Prostate gland (tissue), 2 donors: ENCODE data around the gene CRKL. TPM values are rescaled to one million over a fixed set of nuclear protein-coding genes. Genes with fewer than 3 reads are reported as not detected.

ENCODE experiments used
- DNase-seq: peaks from one replicate; pipeline ENCODE4 v3.0.0-alpha.2; 2019; ENCODE audit warnings: low spot score
- H3K27ac ChIP-seq, 2 donors: fragments of 200-600 bp; sonication (generic); 2 replicates each; pipeline ENCODE4 v1.5.1; 2017 to 2019
- H3K27me3 ChIP-seq: fragments of 200-600 bp; sonication (generic); replicated peaks from 2 replicates; pipeline ENCODE4 v1.5.1; 2019; ENCODE audit not compliant: insufficient read depth
- H3K36me3 ChIP-seq, 2 donors: fragments of 200-600 bp; sonication (generic); 1 replicate in 1 of 2; 2 replicates in 1 of 2; pipeline versions ENCODE4 v1.5.1 to v1.8.1; 2017 to 2019
- H3K4me1 ChIP-seq: fragments of 200-600 bp; sonication (generic); replicated peaks from 2 replicates; pipeline ENCODE4 v1.5.1; 2019
- H3K4me3 ChIP-seq, 2 donors: fragments of 200-600 bp; sonication (generic); 2 replicates each; pipeline ENCODE4 v1.5.1; 2017 to 2019
- H3K9me3 ChIP-seq: fragments of 200-600 bp; sonication (generic); 2 replicates; pipeline ENCODE4 v1.5.1; 2017
- CTCF ChIP-seq, 4 experiments: fragments of 200-600 bp in 2 of 4; fragments of 450-650 bp in 2 of 4; sonication (generic) in 2 of 4; IDR thresholded peaks; 1 replicate in 3 of 4; 2 replicates in 1 of 4; pipeline ENCODE4 v1.5.1; 2016 to 2019; ENCODE audit warnings: antibody characterized with exemption in 4 of 4, mild to moderate bottlenecking in 2 of 4, moderate library complexity in 2 of 4
- POLR2A ChIP-seq: fragments of 450-650 bp; IDR thresholded peaks from one replicate; pipeline ENCODE4 v1.6.1; 2016; ENCODE audit warnings: antibody characterized with exemption, mild to moderate bottlenecking
- POLR2AphosphoS5 ChIP-seq: sonication (generic); formaldehyde crosslinking; IDR thresholded peaks from one replicate; pipeline ENCODE4 v1.6.1; 2017; ENCODE audit warnings: antibody characterized with exemption
- WGBS: methylation state at CpG from one replicate; pipeline ENCODE4 v1.1.5; 2018; 5-methylcytosine and 5-hydroxymethylcytosine counted together
- intact Hi-C: fragments of 100-400 bp; cut with DNase I; formaldehyde crosslinking; loops from one replicate; pipeline ENCODE4 v1.14.2; 2022
- total RNA-seq, 2 donors: library from RNA; depleted of rRNA; stranded (reverse); fragments of >200 nt; gene quantifications; one replicate each; pipeline ENCODE4 v1.1.0, GENCODE V29; 2016

CRKL gene
- total RNA-seq, 2 donors from 2014 or later, result 41.6 to 72.0 TPM

GRCh38 chr22:20974336-20974955 lies 57.2 kb downstream of the CRKL start:
- H3K36me3 ChIP-seq, result no peaks in the 10 kb centered on the region
- H3K4me3 ChIP-seq, result no peak overlapping the region
- H3K9me3 ChIP-seq, result no peaks in the 10 kb centered on the region
- H3K4me1 ChIP-seq, result no peaks in the 10 kb centered on the region
- intact Hi-C loops, result no loop called here
- no peaks in the 10 kb centered on the region for H3K27me3 ChIP-seq
- H3K27ac ChIP-seq, result no peak overlapping the region
- no peak for DNase-seq
- 73% methylated on average over 16 of the region's 16 CpGs for WGBS
- TF ChIP-seq POLR2A (no peak), CTCF (IDR thresholded peaks at IDR 0.05) (no peak), POLR2AphosphoS5 (no peak)

GRCh38 chr22:20975541-20976290 lies 58.5 kb downstream of the CRKL start:
- Histone ChIP-seq H3K4me1 (no peaks in the 10 kb centered on the region), H3K36me3 (no peaks in the 10 kb centered on the region), H3K9me3 (no peaks in the 10 kb centered on the region), H3K4me3 (no peak overlapping the region), H3K27me3 (no peaks in the 10 kb centered on the region), H3K27ac (no peak overlapping the region)
- WGBS, result 82% methylated on average over 14 of the region's 14 CpGs
- intact Hi-C loops, result no loop called here
- TF ChIP-seq CTCF (IDR thresholded peaks at IDR 0.05) (no peak), POLR2AphosphoS5 (no peak), POLR2A (no peak)
- DNase-seq, result no peak

- Histone ChIP-seq H3K4me3 (no peak overlapping the region), H3K4me1 (peaks cover 5% of the 10 kb centered on the region), H3K27me3 (no peaks in the 10 kb centered on the region), H3K9me3 (no peaks in the 10 kb centered on the region), H3K27ac (no peak overlapping the region), H3K36me3 (no peaks in the 10 kb centered on the region)
- DNase-seq, result no peak
- TF ChIP-seq POLR2AphosphoS5 (no peak), POLR2A (no peak), CTCF (IDR thresholded peaks at IDR 0.05) (no peak)
- 87% methylated on average over 24 of the region's 24 CpGs for WGBS
- intact Hi-C loops, result no loop called here
These were observed 59.2 kb downstream of the CRKL start for GRCh38 chr22:20976291-20976877.

- 72% methylated on average over 10 of the region's 11 CpGs for whole genome bisulfite sequencing
- no peaks in the 10 kb centered on the region for H3K27me3 ChIP-seq
- DNase-seq, result no peak
- H3K4me3 ChIP-seq, result no peak overlapping the region
- peaks cover 8% of the 10 kb centered on the region for H3K4me1 ChIP-seq
- no peak overlapping the region for H3K27ac ChIP-seq
- TF ChIP-seq POLR2A (no peak), POLR2AphosphoS5 (no peak), CTCF (IDR thresholded peaks at IDR 0.05) (no peak)
- no peaks in the 10 kb centered on the region for H3K36me3 ChIP-seq
- intact Hi-C loops, result no loop called here
- no peaks in the 10 kb centered on the region for H3K9me3 ChIP-seq
These were observed 59.8 kb downstream of the CRKL start for GRCh38 chr22:20977019-20977418.
